GM18873 (cell line): ENCODE results near the gene PRRX1.

ENCODE experiments used
- ATAC-seq: cut with Tn5 transposase; IDR thresholded peaks from one replicate; pipeline ENCODE4 v1.9.1; 2021; ENCODE audit warnings: mild to moderate bottlenecking, moderate library complexity, moderate number of reproducible peaks; ENCODE audit not compliant: unreplicated experiment, low FRiP score

Gene PRRX1

GRCh38 chr1:170755795-170756194, 91.9 kb downstream of the PRRX1 start:
- no peak for ATAC-seq

GRCh38 chr1:170758992-170759391, 95.1 kb downstream of the PRRX1 start:
- no peak for ATAC-seq

- ATAC-seq, result no peak
Measured at GRCh38 chr1:170765279-170765678, 101.3 kb downstream of the PRRX1 start.

- ATAC-seq, result no peak
Measured at GRCh38 chr1:170765712-170766330, 101.9 kb downstream of the PRRX1 start.

GRCh38 chr1:170768929-170769328, 105.0 kb downstream of the PRRX1 start:
- ATAC-seq, result no peak

- ATAC-seq, result no peak
Measured at GRCh38 chr1:170769691-170770090, 105.8 kb downstream of the PRRX1 start.

- ATAC-seq, result no peak
Measured at GRCh38 chr1:170770254-170770653, 106.3 kb downstream of the PRRX1 start.

- ATAC-seq, result no peak
Measured at GRCh38 chr1:170776252-170776651, 112.3 kb downstream of the PRRX1 start.

GRCh38 chr1:170776777-170777176, 112.8 kb downstream of the PRRX1 start:
- ATAC-seq, result no peak
